MCF 10A (cell line): ENCODE data around the gene TBCK. TPM values are rescaled to one million over a fixed set of nuclear protein-coding genes. Genes with fewer than 3 reads are reported as not detected.

Source experiments
- BruUV-seq: library from RNA; stranded (reverse); fragments of 400-500 nt; replicated peaks from 2 replicates; lab custom pipeline; 2021; lab: Mats Ljungman, UMichigan
- CTCF ChIA-PET: fragments of 300-600 bp; sonication (Branson Sonifier 250); formaldehyde crosslinking; extraction: SDS; loops from one replicate; lab custom pipeline; 2021; ENCODE audit warnings: antibody characterized with exemption, inconsistent platforms; lab: Yijun Ruan, JAX
- POLR2A ChIA-PET: fragments of 300-600, 350-650 bp; sonication (Branson Sonifier 250); formaldehyde crosslinking; extraction: SDS; loops from one replicate; lab custom pipeline; 2020; ENCODE audit warnings: antibody characterized with exemption, inconsistent platforms; lab: Yijun Ruan, JAX
- DNase-seq: peaks from one replicate; pipeline ENCODE4 v3.0.0-alpha.2; 2018; ENCODE audit not compliant: unreplicated experiment
- H3K27ac Mint-ChIP-seq: one replicate; pipeline ENCODE4 v1.8.0; 2022; ENCODE audit warnings: mild to moderate bottlenecking, low read depth, mixed read lengths; ENCODE audit not compliant: unreplicated experiment
- H3K27me3 Mint-ChIP-seq: one replicate; pipeline ENCODE4 v1.8.0; 2022; ENCODE audit warnings: mixed read lengths; ENCODE audit not compliant: insufficient read depth, unreplicated experiment
- H3K36me3 Mint-ChIP-seq: one replicate; pipeline ENCODE4 v1.8.0; 2022; ENCODE audit warnings: mild to moderate bottlenecking, moderate library complexity, mixed read lengths; ENCODE audit not compliant: insufficient read depth, unreplicated experiment
- H3K4me1 Mint-ChIP-seq: one replicate; pipeline ENCODE4 v1.8.0; 2022; ENCODE audit warnings: mixed read lengths; ENCODE audit not compliant: insufficient read depth, unreplicated experiment
- H3K4me3 Mint-ChIP-seq: one replicate; pipeline ENCODE4 v1.8.0; 2022; ENCODE audit warnings: mild to moderate bottlenecking, moderate library complexity, mixed read lengths; ENCODE audit not compliant: unreplicated experiment
- H3K9me3 Mint-ChIP-seq: one replicate; pipeline ENCODE4 v1.8.0; 2022; ENCODE audit warnings: mixed read lengths; ENCODE audit not compliant: unreplicated experiment
- intact Hi-C: fragments of 100-400 bp; cut with micrococcal nuclease; formaldehyde crosslinking; loops from 2 replicates; pipeline ENCODE4 v1.14.1; 2022
- total RNA-seq: library from RNA; stranded (reverse); gene quantifications from 2 replicates; pipeline ENCODE4 v1.2.3, GENCODE V29; 2022
- TF ChIP-seq, protein P1 (sequence below): fragments of 200-600 bp; IDR thresholded peaks from one replicate; pipeline ENCODE4 v1.8.0; 2022; ENCODE audit warnings: antibody characterized with exemption, mild to moderate bottlenecking; ENCODE audit not compliant: unreplicated experiment

Gene TBCK
- total RNA-seq, 1 experiment from 2014 or later, result 27.8 TPM

DNA sequence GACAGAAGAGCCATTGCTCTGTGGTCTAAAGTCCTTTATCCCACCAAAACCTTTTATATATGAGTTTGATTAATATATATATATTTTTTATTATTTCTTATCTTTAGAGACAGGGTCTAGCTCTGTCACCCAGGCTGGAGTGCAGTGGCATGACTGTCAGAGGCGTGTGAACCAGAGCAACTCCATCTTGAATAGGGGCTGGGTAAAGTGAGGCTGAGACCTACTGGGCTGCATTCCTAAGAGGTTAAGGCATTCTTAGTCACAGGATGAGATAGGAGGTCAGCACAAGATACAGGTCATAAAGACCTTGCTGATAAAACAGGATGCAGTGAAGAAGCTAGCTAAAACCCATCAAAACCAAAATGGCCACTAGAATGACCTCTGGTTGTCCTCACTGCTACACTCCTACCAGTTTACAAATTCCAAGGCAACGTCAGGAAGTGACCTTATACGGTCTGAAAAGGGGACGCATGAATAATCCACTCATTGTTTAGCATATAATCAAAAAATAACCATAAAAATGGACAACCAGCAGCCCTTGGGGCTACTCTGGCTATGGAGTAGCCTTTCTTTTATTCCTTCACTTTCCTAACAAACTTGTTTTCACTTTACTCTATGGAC lies 10.5 kb downstream of the TBCK start:
- no peak for DNase-seq
- H3K27ac Mint-ChIP-seq, result peak overlapping the region; percentile 59

DNA sequence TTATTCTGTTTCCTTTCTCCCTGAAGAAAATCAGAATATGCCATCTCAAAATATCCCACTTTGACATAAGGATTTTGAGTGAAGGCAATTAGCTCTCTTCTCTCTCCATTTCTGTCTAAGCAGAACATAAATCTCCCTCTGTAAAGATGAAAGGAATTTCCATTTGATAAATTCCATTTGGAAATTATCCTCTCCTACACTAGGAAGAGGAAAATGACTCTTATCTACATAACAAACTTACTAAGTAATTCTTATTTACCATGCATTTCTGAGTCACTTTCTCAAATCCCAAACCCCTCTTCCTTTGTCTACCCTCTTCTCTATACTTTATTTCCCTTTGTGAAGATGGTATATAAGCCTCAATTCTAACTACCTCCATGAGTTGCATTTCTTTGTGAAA lies 11.4 kb downstream of the TBCK start:
- no peak for DNase-seq
- H3K27me3 Mint-ChIP-seq, result no peaks in the 10 kb centered on the region
- intact Hi-C loops, result no loop called here
- H3K4me3 Mint-ChIP-seq, result no peak overlapping the region
- no peak overlapping the region for H3K27ac Mint-ChIP-seq
- peaks cover 32% of the 10 kb centered on the region for H3K36me3 Mint-ChIP-seq
- no TSS peak for BruUV-seq
- CTCF ChIA-PET, result interaction anchor here (0.7 to 1.4 kb wide), 3 partner anchors 8 to 69 kb away, joined by 3 to 4 read pairs (median 3); no protein-coding TSS in a partner anchor
- TF ChIP-seq, protein P1, sequence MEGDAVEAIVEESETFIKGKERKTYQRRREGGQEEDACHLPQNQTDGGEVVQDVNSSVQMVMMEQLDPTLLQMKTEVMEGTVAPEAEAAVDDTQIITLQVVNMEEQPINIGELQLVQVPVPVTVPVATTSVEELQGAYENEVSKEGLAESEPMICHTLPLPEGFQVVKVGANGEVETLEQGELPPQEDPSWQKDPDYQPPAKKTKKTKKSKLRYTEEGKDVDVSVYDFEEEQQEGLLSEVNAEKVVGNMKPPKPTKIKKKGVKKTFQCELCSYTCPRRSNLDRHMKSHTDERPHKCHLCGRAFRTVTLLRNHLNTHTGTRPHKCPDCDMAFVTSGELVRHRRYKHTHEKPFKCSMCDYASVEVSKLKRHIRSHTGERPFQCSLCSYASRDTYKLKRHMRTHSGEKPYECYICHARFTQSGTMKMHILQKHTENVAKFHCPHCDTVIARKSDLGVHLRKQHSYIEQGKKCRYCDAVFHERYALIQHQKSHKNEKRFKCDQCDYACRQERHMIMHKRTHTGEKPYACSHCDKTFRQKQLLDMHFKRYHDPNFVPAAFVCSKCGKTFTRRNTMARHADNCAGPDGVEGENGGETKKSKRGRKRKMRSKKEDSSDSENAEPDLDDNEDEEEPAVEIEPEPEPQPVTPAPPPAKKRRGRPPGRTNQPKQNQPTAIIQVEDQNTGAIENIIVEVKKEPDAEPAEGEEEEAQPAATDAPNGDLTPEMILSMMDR, result no peak
- POLR2A ChIA-PET, result interaction anchor here (1.5 to 2.0 kb wide), 2 partner anchors 9 to 11 kb away, joined by 5 to 6 read pairs; partner anchors contain the start of gene TBCK
- H3K9me3 Mint-ChIP-seq, result no peaks in the 10 kb centered on the region
- H3K4me1 Mint-ChIP-seq, result peaks cover 6% of the 10 kb centered on the region

More for the DNA sequence above, 10.5 kb downstream of the TBCK start:
- no TSS peak for BruUV-seq
- intact Hi-C loops, result no loop called here
- peaks cover 6% of the 10 kb centered on the region for H3K4me1 Mint-ChIP-seq
- H3K36me3 Mint-ChIP-seq, result peaks cover 24% of the 10 kb centered on the region
- no peaks in the 10 kb centered on the region for H3K9me3 Mint-ChIP-seq
- ChIA-PET POLR2A (interaction anchor here (0.7 to 2.0 kb wide), 2 partner anchors 8 to 1683 kb away, joined by 3 to 5 read pairs; no protein-coding TSS in a partner anchor), CTCF (no interaction called here)
- H3K4me3 Mint-ChIP-seq, result no peak overlapping the region
- H3K27me3 Mint-ChIP-seq, result no peaks in the 10 kb centered on the region
- TF ChIP-seq, protein P1, result no peak

DNA sequence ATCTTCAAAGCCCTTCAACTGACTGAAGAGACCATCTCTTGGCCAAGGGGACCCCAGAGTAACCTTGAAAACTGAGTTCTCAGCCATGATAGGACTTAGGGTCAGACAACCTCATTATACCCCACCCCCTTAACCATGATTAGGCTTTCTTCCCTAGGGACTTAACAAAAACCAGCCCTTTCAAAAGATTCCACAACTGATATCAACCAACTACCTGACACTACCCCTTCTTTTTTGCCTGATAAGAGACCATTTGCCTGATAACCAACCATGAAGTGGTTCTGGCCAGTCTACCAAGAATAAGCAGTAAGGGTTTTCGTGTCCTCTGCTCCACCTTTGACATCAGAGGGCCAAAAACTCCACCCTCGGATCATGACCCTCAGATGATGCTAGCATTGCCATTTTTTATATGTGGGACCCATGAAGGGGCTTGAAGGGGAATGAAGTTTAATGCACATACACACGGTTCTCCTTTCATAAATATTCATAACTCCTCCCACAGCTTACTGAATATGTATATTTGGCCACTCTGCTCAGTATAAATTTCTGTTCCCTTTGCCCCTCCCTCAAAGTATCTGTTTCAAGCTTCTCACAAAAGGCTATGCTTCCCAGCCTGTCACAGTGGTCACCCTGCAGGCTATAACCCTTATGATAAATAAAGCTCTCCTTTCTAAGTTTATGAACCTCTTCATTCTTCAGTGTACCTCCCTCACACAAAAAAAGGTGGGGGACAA lies 12.3 kb downstream of the TBCK start:
- no peak overlapping the region for H3K4me3 Mint-ChIP-seq

More for the DNA sequence above, 12.3 kb downstream of the TBCK start:
- ChIA-PET CTCF (interaction anchor here (0.6 to 1.4 kb wide), 4 partner anchors 9 to 506 kb away, joined by 3 to 4 read pairs (median 3); no protein-coding TSS in a partner anchor), POLR2A (interaction anchor here (0.7 to 2.0 kb wide), 5 partner anchors 10 to 1024 kb away, joined by 3 to 6 read pairs (median 3); partner anchors contain the start of gene TBCK)
- TF ChIP-seq, protein P1, result no peak
- Mint-ChIP-seq H3K9me3 (no peaks in the 10 kb centered on the region), H3K27ac (no peak overlapping the region), H3K27me3 (no peaks in the 10 kb centered on the region), H3K4me1 (peaks cover 6% of the 10 kb centered on the region), H3K36me3 (peaks cover 35% of the 10 kb centered on the region)
- BruUV-seq, result no TSS peak
- no peak for DNase-seq
- intact Hi-C loops, result no loop called here
